A549 (cell line): ENCODE results near the gene CCDC85A.

Source experiments
- CTCF ChIP-seq: fragments of >200 bp; sonication (Bioruptor Twin); formaldehyde crosslinking; IDR thresholded peaks from 3 replicates; pipeline ENCODE4 v1.5.1; 2016
- ESRRA ChIP-seq: fragments of 150-350 bp; IDR thresholded peaks from 2 replicates; pipeline ENCODE4 v1.6.1; 2014; ENCODE audit warnings: mild to moderate bottlenecking, low read length, borderline replicate concordance
- JUNB ChIP-seq: fragments of >200 bp; sonication (Bioruptor Twin); formaldehyde crosslinking; IDR thresholded peaks from 2 replicates; pipeline ENCODE4 v1.6.1; 2016
- MAZ ChIP-seq: fragments of 150-350 bp; IDR thresholded peaks from 2 replicates; pipeline ENCODE4 v1.6.1; 2014; ENCODE audit warnings: antibody characterized with exemption, low read depth, low read length, borderline replicate concordance
- POLR2A ChIP-seq: IDR thresholded peaks from 2 replicates; pipeline ENCODE4 v1.6.1; 2012; ENCODE audit warnings: mild to moderate bottlenecking, low read length
- RAD21 ChIP-seq, 2 experiments: fragments of >200 bp in 1 of 2; sonication (Bioruptor Twin) in 1 of 2; formaldehyde crosslinking in 1 of 2; IDR thresholded peaks in 1 of 2; conservative IDR thresholded peaks in 1 of 2; 2 replicates in 1 of 2; 3 replicates in 1 of 2; pipeline ENCODE4 v1.6.1; 2012 to 2018; ENCODE audit warnings: inconsistent platforms in 1 of 2
- RCOR1 ChIP-seq: fragments of 150-350 bp; IDR thresholded peaks from 2 replicates; pipeline ENCODE4 v1.6.1; 2014; ENCODE audit warnings: antibody characterized with exemption, low read length, low read depth
- RFX5 ChIP-seq: fragments of 450-650 bp; IDR thresholded peaks from 2 replicates; pipeline ENCODE4 v1.7.1; 2014; ENCODE audit warnings: antibody characterized with exemption, mild to moderate bottlenecking, moderate library complexity

GRCh38 chr2:56197816-56198215, 14.0 kb downstream of the CCDC85A start:
- TF ChIP-seq CTCF (no peak), ESRRA (no peak), RCOR1 (no peak), RFX5 (no peak), RAD21 (conservative IDR thresholded peaks at IDR 0.05 in 1 of 2, IDR thresholded peaks at IDR 0.05 in 1 of 2) (no peak), POLR2A (no peak), JUNB (no peak), MAZ (no peak)
